Testis (tissue), 5 donors: ENCODE data around the gene FRMD6. TPM values are rescaled to one million over a fixed set of nuclear protein-coding genes. Genes with fewer than 3 reads are reported as not detected.

Experiments
- DNase-seq: peaks from one replicate; pipeline ENCODE4 v3.0.0-alpha.2; 2019
- H3K27ac ChIP-seq, 2 donors: fragments of 200-600 bp; sonication (generic); one replicate each; pipeline ENCODE4 v1.5.1; 2019
- H3K27me3 ChIP-seq: fragments of 200-600 bp; sonication (generic); one replicate; pipeline ENCODE4 v1.5.1; 2019
- H3K36me3 ChIP-seq: fragments of 200-600 bp; sonication (generic); one replicate; pipeline ENCODE4 v1.5.1; 2017; ENCODE audit warnings: low read depth; ENCODE audit errors: missing control alignments
- H3K4me1 ChIP-seq: fragments of 200-600 bp; sonication (generic); one replicate; pipeline ENCODE4 v1.5.1; 2019
- H3K4me3 ChIP-seq, 2 donors: fragments of 200-600 bp; sonication (generic); one replicate each; pipeline ENCODE4 v1.5.1; 2017 to 2019
- H3K9me3 ChIP-seq: fragments of 200-600 bp; sonication (generic); one replicate; pipeline ENCODE4 v1.5.1; 2017
- CTCF ChIP-seq, 3 experiments: fragments of 450-650 bp in 2 of 3; fragments of 200-600 bp in 1 of 3; sonication (generic) in 1 of 3; IDR thresholded peaks; one replicate each; pipeline ENCODE4 v1.5.1; 2016 to 2019; ENCODE audit warnings: antibody characterized with exemption in 3 of 3, mild to moderate bottlenecking in 2 of 3, moderate library complexity in 1 of 3
- POLR2A ChIP-seq: fragments of 450-650 bp; IDR thresholded peaks from one replicate; pipeline ENCODE4 v1.6.1; 2017; ENCODE audit warnings: antibody characterized with exemption, mild to moderate bottlenecking, moderate library complexity
- WGBS, 2 donors: methylation state at CpG; one replicate each; pipeline ENCODE4 v1.1.5; 2018; 5-methylcytosine and 5-hydroxymethylcytosine counted together
- intact Hi-C: fragments of 100-400 bp; cut with DNase I; formaldehyde crosslinking; loops from one replicate; pipeline ENCODE4 v1.15.1; 2023; ENCODE audit warnings: low total_unique reads
- long read RNA-seq, 2 donors: transcript quantifications; one replicate each; lab custom pipeline, GENCODE V29; 2026
- polyA plus RNA-seq: library from polyadenylated mRNA; stranded (reverse); fragments of 350-450 nt; fragmentation: Illumina TruSeq; extraction: RNeasy Lipid Tissue Mini Kit (QIAGEN cat#74804); gene quantifications from one replicate; pipeline ENCODE4 v1.2.3, GENCODE V29; 2014; ENCODE audit warnings: low read depth, low replicate concordance; ENCODE audit not compliant: insufficient read depth
- total RNA-seq, 2 donors: library from RNA; depleted of rRNA; stranded (reverse); fragments of >200 nt; gene quantifications; one replicate each; pipeline ENCODE4 v1.2.3, GENCODE V29; 2016

Gene FRMD6
- total RNA-seq (10 to 100 TPM; 59.2 to 71.3 TPM), polyA plus RNA-seq (67.0 TPM)
- long read RNA-seq, donor 1, partial matches to known transcripts, result 33 of 33 reads
- long read RNA-seq, donor 1, other reads (novel, unspliced or antisense), result 0 of 33 reads
- long read RNA-seq, donor 2, full-length matches to known transcripts, result 1 of 1 reads
- long read RNA-seq, donor 2, partial matches to known transcripts, result 0 of 1 reads
- long read RNA-seq, donor 2, other reads (novel, unspliced or antisense), result 0 of 1 reads

- Histone ChIP-seq H3K4me1 (peaks cover 9% of the 10 kb centered on the region), H3K27ac (peak within 1 kb of the TSS; percentile 93 to 96), H3K4me3 (peak within 1 kb of the TSS; percentile 72 to 92), H3K36me3 (no peaks in the 10 kb centered on the region), H3K9me3 (no peaks in the 10 kb centered on the region), H3K27me3 (no peaks in the 10 kb centered on the region)
- TF ChIP-seq POLR2A (no peak), CTCF (IDR thresholded peaks at IDR 0.05) (peak; percentile 58 to 84 (median 78))
- peak; percentile 87 for DNase-seq
- intact Hi-C loops, result loop anchor here (10.0 kb wide), 1 partner anchor 123 kb away; no protein-coding TSS in a partner anchor
- 0% methylated on average over 13 to 48 of the region's 86 CpGs for WGBS, 2 donors
These were observed at the start of gene FRMD6 for GRCh38 chr14:51651388-51652167. TSS of gene FRMD6 (plus strand) at chr14:51651910. CDS start at chr14:51689837, 37,927 bp downstream.

- H3K9me3 ChIP-seq, result no peaks in the 10 kb centered on the region
- TF ChIP-seq POLR2A (no peak), CTCF (IDR thresholded peaks at IDR 0.05) (no peak)
- no peak overlapping the region for H3K27ac ChIP-seq
- DNase-seq, result no peak
- no peaks in the 10 kb centered on the region for H3K36me3 ChIP-seq
- H3K4me3 ChIP-seq, result no peak overlapping the region
- H3K27me3 ChIP-seq, result no peaks in the 10 kb centered on the region
- peaks cover 24% of the 10 kb centered on the region for H3K4me1 ChIP-seq
- intact Hi-C loops, result no loop called here
These were observed 49.4 kb upstream of the FRMD6 start for GRCh38 chr14:51602310-51602709.

- intact Hi-C loops, result no loop called here
- TF ChIP-seq POLR2A (no peak), CTCF (IDR thresholded peaks at IDR 0.05) (no peak)
- no peak for DNase-seq
- Histone ChIP-seq H3K4me3 (no peak overlapping the region), H3K27me3 (no peaks in the 10 kb centered on the region), H3K36me3 (no peaks in the 10 kb centered on the region), H3K4me1 (peaks cover 24% of the 10 kb centered on the region), H3K27ac (no peak overlapping the region), H3K9me3 (no peaks in the 10 kb centered on the region)
- WGBS, 2 donors, result 86 to 90% methylated on average over 3 of the region's 3 CpGs
These were observed 48.2 kb upstream of the FRMD6 start for GRCh38 chr14:51603495-51603894.

- Histone ChIP-seq H3K36me3 (no peaks in the 10 kb centered on the region), H3K4me3 (no peak overlapping the region), H3K27ac (no peak overlapping the region), H3K9me3 (no peaks in the 10 kb centered on the region), H3K4me1 (peaks cover 24% of the 10 kb centered on the region), H3K27me3 (no peaks in the 10 kb centered on the region)
- WGBS, 2 donors, result 90 to 92% methylated on average over 4 of the region's 4 CpGs
- TF ChIP-seq POLR2A, result no peak
- TF ChIP-seq CTCF (IDR thresholded peaks at IDR 0.05), result no peak
- intact Hi-C loops, result no loop called here
- DNase-seq, result no peak
These were observed 47.6 kb upstream of the FRMD6 start for GRCh38 chr14:51604073-51604472.
